OCI-M2 (cell line): ENCODE measurements around the gene PEX11G.
"Not testable (repeated sequence)": the region's sequence is repeated elsewhere in the genome, so short reads cannot be mapped to it uniquely, and the experiment has no call there.

Experiments used
- DNase-seq: peaks from one replicate; lab custom pipeline; 2025; ENCODE audit not compliant: unreplicated experiment; lab: John Stamatoyannopoulos, UW

The PEX11G gene

DNA sequence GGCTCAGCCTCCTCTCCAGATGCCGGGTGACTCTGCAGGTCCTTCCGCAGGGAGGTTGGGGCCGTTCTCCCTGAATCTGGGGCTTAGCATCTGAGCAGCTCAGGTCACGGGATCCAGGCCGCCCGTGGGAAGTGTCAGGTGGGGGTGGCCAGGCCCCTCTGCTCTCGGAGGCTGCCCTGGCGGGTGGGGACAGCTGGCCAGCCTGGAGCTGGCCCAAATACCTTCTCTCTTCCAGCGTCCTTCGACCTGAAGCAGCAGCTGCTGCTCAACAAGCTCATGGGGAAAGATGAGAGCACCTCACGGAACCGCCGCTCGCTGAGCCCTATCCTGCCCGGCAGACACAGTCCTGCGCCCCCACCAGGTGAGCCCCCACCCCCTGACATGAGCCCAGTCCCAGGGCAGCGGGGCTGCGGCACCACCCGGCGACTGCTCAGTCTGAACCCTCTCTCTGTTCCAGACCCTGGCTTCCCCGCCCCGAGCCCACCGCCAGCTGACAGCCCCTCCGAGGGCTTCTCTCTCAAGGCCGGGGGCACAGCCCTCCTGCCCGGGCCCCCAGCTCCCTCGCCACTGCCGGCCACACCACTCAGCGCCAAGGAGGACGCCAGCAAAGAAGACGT, 19.1 kb downstream of the PEX11G start:
- DNase-seq, result no peak

DNA sequence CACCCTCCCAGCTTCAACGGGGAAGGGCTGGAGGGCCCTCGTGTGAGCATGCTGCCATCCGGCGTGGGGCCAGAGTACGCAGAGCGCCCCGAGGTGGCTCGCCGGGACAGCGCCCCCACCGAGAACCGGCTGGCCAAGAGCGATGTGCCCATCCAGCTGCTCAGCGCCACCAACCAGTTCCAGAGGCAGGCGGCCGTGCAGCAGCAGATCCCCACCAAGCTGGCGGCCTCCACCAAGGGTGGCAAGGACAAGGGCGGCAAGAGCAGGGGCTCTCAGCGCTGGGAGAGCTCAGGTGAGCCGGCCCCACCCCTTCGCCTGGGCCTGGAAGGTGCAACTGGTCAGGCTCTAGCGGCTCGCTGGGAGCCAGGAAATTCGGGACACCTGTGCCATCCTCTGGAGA, 20.0 kb downstream of the PEX11G start:
- DNase-seq, result no peak

DNA sequence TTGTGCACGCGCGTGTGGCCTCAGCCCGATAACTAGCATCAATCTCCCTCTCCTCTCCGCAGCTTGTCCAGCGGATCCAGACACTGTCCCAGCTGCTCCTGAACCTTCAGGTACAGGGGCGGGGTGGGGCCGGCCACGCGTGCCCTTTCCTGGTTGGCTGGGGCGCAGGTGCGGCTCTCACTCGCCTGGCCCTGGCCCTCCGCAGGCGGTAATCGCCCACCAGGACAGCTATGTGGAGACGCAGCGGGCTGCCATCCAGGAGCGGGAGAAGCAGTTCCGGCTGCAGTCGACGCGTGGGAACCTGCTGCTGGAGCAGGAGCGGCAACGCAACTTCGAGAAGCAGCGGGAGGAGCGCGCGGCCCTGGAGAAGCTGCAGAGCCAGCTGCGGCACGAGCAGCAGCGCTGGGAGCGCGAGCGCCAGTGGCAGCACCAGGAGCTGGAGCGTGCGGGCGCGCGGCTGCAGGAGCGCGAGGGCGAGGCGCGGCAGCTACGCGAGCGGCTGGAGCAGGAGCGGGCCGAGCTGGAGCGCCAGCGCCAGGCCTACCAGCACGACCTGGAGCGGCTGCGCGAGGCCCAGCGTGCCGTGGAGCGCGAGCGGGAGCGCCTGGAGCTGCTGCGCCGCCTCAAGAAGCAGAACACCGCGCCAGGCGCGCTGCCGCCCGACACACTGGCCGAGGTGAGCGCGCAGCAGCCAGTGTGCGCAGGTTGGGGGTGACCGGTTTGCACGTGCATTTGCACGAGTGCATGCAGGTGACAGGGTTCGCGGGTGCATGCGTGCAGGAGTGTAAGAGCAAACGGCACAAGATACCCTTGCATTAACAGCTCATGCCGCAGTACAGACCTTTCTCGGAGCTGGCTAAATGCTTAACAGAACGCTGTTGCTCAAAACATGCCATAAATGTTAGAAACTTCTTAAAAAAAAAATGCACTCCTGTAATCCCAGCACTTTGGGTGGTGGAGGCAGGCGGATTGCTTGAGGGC, 21.5 kb downstream of the PEX11G start:
- no peak for DNase-seq

DNA sequence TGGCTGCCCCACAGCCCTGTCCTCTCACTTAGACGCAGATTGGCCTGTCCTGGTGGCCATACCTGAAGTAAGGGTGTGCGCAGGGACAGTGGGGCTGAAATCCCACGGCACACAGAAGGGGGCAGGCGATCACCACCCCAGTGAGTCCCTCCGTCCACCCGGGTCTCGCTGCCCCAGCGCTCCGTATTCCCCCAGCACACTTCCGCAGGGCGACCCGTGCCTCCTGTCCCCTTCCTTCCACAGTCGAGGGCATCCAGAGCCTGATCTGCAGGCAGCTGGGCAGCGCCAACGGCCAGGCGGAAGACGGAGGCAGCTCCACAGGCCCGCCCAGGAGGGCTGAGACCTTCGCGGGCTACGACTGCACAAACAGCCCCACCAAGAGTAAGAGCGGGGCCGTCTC, 25.3 kb downstream of the PEX11G start:
- no peak for DNase-seq

DNA sequence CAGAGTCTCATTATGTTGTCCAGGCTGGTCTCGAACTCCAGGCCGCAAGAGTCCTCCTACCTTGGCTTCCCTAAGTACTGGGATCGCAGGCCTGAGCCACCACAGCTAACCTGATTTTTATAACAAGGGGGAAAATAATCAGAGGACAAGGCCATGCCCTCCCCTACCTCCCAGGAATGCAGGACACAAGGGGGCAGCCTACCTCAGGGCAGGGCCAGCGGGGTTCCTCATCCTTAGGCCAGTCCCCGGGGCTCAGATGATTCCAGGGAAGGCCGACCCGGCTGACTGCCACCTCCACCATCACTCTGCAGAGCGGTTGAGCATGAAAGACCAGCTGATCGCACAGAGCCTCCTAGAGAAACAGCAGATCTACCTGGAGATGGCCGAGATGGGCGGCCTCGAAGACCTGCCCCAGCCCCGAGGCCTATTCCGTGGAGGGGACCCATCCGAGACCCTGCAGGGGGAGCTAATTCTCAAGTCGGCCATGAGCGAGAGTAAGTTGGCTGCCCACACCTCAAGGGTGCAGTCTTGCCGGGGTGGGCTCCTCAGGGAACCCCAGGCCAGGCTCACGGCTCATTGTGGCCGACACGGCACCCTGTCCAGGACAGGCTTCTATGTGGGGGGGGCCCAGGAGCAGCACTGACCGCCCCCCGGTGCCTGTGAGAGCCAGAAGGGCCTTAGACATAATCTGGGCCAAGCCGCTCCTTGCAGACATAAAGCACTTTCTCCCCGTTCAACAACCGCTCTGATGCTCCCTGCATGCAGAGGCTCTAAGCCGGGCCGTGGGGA, 26.8 kb downstream of the PEX11G start:
- DNase-seq, result no peak

DNA sequence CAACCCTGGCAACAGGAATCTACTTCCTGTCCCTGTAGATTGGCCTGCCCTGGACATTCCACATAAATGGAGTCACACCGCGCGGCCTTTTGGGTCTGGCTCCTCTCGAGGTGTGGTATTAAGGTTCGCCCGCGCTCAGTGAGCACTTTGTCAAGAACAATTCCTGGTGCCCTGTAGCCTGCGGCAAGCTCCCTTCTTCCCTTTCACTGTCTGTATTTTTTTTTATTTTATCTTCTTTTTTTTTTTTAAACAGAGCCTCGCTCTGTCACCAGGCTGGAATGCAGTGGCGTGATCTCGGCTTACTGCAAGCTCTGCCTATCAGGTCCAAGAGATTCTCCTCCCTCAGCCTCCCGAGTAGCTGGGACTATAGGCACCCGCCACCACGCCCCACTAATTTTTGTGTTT, 28.3 kb downstream of the PEX11G start:
- no peak for DNase-seq

DNA sequence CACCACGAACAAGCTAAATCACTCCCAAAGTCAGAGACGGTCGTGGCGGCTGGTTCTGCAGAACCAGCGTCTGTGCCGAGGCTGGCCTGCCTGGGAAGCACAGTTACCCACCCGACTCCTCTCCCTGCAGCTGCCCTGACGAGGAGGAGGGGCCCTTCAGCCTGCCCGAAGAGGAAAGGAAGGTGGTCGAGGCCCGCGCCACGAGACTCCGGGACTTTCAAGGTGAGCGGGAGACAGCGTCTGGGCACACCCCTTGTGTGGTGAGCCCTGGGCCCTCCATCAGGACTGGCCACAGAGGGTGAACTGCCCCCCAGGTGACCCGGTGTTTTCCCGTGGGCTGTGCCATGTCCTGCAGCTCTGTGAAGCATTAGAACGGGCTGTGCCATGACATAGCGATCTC, 29.1 kb downstream of the PEX11G start:
- no peak for DNase-seq

DNA sequence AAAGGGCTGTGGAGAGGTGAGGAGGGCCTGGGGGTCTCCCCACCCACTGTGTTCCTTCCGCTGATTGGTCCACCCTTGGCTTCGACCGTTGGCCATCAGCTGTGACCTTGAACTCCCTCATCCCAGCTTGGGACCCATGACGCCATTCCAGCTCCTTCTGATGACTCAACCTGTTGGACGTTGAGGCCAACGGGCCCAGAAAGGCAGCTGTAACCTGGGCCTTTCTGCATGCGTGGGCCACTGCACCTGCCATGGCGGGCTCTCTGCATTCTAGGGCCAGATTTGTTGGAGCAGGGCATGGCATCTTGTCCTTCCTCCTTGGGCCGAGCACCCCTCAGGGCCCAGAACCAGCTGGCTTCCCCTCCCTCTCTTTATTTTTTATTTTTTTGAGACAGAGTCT, 30.2 kb downstream of the PEX11G start:
- no peak for DNase-seq

DNA sequence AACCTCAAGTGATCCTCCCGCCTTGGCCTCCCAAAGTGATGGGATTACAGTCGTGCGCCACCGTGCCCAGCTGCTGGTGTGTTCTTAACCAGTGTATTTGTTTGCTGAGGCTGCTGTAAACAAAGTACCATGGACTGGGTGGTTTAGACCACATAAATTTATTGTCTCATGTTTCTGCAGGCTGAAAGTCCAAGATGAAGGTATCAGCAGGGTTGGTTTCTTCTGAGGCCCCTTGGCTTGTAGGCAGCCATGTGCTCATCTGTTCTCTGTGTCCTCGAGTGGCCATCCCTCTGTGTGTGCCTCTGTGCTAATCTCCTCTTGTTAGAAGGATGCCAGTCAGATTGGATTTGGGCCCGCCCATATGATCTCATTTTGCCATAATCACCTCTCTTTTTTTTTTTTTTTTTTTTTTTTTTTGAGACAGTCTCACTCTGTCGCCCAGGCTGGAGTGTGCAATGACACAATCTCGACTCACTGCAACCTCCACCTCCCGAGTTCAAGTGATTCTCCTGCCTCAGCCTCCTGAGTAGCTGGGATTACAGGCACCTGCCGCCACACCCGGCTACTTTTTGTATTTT, 31.8 kb downstream of the PEX11G start:
- no peak for DNase-seq

DNA sequence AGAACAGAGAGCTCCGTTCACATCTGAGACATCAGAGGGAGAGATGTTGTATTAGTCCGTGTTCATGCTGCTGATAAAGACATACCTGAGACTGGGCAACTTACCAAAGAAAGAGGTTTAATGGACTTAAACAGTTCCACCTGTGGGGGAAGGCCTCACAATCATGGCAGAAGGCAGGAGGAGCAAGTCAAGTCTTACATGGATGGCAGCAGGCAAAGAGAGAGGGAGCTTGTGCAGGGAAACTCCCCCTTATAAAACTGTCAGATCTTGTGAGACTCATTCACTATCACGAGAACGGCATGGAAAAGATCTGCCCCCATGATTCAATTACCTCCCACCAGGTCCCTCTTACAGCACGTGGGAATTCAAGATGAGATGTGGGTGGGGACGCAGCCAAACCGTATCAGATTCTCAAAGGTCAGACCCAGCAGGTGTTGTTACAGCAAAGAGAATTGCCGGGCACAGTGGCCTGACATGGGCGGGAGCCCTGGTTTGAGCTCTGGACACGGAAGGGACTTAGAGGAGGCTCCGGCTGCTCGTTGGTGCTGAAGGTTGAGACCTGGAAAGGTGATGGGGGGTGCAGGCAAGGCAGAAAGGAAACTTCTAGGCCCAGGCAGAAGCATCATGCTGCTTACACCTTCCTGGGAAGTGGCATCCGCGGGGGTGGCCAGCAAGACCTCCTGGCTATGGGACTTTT, 33.1 kb downstream of the PEX11G start:
- no peak for DNase-seq

DNA sequence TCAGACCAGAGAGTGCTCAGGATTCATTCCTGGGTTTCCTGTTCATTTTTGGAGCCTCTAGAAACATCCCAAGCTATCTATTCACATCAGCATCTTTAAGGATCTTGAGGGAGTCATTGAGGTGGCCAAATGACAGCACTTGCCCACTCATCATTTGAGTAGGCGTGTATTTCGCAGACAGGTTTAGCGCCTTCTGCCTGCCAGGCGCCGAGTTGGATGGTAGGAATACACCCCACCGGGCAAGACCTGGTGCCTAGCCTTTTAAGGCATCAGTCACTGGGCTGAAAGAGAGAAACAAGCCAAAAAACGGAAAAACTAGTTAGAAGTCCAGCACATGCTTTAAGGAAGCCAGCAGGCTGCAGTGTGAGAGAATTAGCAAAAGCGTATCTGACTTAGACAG, 33.8 kb downstream of the PEX11G start:
- no peak for DNase-seq

DNA sequence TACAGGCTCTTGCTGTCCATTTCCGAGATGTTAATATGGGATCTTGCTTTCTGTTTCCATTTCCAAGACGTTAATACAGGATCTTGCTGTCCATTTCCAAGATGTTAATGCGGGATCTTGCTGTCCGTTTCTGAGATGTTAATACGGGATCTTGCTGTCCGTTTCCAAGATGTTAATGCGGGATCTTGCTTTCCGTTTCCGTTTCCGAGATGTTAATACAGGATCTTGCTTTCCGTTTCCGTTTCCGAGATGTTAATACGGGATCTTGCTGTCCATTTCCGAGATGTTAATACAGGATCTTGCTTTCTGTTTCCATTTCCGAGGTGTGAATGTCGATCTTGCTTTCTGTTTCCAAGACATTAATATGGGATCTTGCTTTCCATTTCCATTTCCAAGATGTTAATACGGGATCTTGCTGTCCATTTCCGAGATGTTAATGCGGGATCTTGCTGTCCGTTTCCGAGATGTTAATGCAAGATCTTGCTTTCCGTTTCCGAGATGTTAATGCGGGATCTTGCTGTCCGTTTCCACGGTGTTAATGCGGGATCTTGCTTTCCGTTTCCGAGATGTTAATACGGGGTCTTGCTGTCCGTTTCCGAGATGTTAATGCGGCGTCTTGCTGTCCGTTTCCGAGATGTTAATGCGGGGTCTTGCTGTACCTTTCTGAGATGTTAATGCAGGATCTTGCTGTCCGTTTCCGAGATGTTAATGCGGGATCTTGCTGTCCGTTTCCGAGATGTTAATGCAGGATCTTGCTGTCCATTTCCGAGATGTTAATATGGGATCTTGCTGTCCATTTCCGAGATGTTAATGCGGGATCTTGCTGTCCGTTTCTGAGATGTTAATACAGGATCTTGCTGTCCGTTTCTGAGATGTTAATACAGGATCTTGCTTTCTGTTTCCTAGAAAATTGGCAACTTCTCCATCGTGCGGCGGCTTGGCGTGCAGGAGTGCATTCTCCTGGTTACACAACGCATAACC, 38.3 kb downstream of the PEX11G start:
- DNase-seq, result no peak

DNA sequence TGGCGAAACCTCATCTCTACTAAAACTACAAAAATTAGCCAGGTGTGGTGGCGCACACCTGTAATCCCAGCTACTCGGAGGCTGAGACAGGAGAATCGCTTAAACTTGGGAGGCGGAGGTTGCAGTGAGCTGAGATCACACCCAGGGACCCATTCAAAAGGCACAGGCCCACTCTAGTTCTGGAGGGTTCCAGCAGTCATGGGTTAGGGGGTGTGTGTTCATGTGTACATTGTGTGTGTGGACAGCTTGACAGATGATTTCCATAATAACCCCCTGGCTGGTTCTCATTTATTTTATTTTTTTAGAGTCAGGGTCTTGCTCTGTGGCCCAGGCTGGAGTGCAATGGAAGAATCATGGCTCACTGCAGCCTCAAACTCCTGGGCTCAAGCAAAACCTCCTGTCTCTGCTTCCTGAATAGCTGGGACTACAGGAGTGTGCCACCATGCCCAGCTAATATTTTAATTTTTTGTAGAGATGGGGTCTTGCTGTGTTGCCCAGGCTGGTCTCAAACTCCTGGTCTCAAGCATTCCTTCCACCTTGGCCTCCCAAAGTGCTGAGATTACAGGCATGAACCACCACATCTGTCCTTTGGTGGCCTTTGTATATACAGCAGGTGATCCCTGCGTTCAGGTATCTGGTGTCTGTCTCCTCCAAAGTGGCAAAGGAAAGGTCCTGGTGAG, 39.3 kb downstream of the PEX11G start:
- not testable (repeated sequence) for DNase-seq

DNA sequence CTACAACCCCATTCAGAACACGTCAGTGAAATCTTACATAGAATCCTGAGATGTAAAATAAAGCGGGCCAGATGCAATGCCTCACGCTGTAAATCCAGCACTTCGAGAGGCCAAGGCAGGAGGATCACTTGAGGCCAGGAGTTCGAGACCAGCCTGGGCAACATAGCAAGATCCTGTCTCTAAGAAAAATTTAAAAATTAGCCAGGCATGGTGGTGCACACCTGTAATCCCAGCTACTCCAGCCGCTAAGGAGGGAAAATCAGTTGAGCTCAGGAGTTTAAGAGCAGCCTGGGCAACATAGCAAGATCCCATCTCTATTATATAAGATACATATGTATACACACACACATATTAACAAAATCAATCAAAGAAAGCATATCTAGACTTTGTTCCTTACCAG, 41.2 kb downstream of the PEX11G start:
- no peak for DNase-seq

DNA sequence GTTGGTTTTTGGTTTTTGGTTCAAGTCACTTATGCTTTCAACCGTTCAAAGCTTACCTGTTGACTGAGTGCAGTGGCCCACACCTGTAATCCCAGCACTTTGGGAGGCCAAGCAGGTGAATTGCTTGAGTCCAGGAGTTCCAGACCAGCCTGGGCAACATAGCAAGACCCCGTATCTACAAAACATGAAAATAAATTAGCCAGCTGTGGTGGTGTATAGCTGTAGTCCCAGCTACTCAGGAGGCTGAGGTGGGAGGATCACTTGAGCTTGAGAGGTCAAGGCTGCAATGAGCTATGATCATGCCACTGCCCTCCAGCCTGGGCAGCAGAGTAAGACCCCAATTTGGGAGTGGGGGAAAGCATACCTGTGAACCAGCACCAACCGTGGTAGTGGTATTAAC, 43.7 kb downstream of the PEX11G start:
- DNase-seq, result no peak

DNA sequence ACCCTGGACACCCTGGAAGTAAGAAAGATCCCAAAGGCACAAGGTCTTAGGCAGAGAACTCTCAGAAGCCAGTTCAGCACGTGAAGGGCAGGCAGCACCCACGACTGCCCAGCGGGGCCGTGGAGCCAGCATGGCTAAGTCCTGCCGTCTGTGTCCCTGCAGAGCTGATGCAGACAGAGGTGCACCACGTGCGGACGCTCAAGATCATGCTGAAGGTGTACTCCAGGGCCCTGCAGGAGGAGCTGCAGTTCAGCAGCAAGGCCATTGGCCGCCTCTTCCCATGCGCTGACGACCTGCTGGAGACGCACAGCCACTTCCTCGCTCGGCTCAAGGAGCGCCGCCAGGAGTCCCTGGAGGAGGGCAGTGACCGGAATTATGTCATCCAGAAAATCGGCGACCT, 44.8 kb downstream of the PEX11G start:
- no peak for DNase-seq

DNA sequence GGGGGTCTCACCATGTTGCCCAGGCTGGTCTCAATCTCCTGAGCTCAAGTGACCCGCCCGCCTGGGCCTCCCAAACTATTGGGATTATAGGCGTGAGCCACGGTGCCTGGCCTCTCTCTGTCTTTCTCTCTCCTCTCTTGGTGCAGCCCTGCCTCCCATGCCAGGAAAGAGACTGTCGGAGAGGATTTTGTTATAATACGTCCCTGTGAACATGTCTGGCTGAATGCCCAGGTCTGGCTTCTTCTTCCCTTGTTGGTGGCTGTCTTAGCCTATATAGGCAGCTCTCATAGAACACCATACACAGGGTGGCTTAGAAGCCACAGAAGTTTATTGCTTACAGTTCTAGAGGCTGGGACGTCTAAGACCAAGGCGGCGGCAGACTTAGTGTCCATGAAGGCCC, 46.4 kb downstream of the PEX11G start:
- DNase-seq, result no peak

DNA sequence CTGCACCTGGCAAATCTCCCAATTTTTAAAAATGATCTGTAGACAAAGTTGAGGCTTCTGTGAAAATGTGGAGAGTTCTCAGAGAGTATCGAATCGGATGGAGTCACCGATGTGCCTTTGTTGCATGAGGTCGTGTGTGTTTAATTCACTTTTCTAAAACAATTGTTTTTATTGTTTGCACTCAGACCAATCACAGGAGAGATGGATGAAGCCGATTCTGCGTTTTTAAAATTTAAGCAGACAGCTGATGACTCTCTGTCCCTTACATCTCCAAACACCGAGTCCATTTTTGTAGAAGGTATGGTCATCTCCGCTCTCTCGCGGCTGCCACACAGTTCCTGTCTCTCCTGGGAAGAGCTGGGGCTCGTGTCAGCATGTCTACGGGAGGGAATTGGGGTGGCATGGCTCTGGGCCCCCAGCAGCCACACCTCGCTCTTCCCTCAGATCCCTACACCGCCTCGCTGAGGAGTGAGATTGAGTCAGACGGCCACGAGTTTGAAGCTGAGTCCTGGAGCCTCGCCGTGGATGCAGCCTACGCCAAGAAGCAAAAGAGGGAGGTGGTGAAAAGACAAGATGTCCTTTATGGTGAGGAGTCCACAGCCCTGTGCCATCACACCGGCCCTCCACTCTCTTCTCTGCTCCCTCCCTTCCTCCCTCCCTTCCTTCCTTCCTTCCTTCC, 47.2 kb downstream of the PEX11G start:
- DNase-seq, result no peak
